CD4-positive, CD25-positive, alpha-beta regulatory T cell (primary cell): ENCODE measurements around the gene STX11. TPM values are rescaled to one million over a fixed set of nuclear protein-coding genes. Genes with fewer than 3 reads are reported as not detected.
A peak's percentile ranks its signal among the peaks of the same experiment; 100 is the strongest.

Experiments used
- ATAC-seq, 2 donors: fragments of 150-1000 bp; cut with Tn5 transposase; one replicate each; pipeline ENCODE4 v1.10.0; 2021; ENCODE audit warnings: low read depth in 2 of 2, moderate number of reproducible peaks in 2 of 2, moderate library complexity in 1 of 2
- DNase-seq, 3 donors: peaks; one replicate each; pipeline versions ENCODE4 v3.0.0 to v3.0.0-alpha.2; 2012 to 2022; ENCODE audit warnings: mixed read lengths in 1 of 3
- H3K27ac ChIP-seq: one replicate; pipeline ENCODE4 v1.7.0; 2013; ENCODE audit warnings: mild to moderate bottlenecking, low read length; ENCODE audit not compliant: insufficient read depth, poor library complexity, severe bottlenecking
- H3K27me3 ChIP-seq: one replicate; pipeline ENCODE4 v1.7.0; 2013; ENCODE audit warnings: low read length; ENCODE audit not compliant: control insufficient read depth, insufficient read depth
- H3K36me3 ChIP-seq: one replicate; pipeline ENCODE4 v1.7.0; 2013; ENCODE audit warnings: mild to moderate bottlenecking, low read length, moderate library complexity; ENCODE audit not compliant: control insufficient read depth, insufficient read depth
- H3K4me1 ChIP-seq: 2 replicates; pipeline ENCODE4 v1.7.0; 2013; ENCODE audit warnings: mild to moderate bottlenecking, low read length; ENCODE audit not compliant: insufficient read depth, control insufficient read depth, poor library complexity, severe bottlenecking
- H3K4me3 ChIP-seq: one replicate; pipeline ENCODE4 v1.7.0; 2013; ENCODE audit warnings: low read depth, mild to moderate bottlenecking, low read length, moderate library complexity
- H3K9me3 ChIP-seq, 2 experiments: 1 replicate in 1 of 2; 2 replicates in 1 of 2; pipeline ENCODE4 v1.7.0; 2013; ENCODE audit warnings: low read length in 2 of 2, mild to moderate bottlenecking in 1 of 2, moderate library complexity in 1 of 2; ENCODE audit not compliant: control insufficient read depth in 2 of 2
- H3K27ac Mint-ChIP-seq, 3 donors: one replicate each; pipeline ENCODE4 v1.8.0; 2020 to 2022; ENCODE audit warnings: mild to moderate bottlenecking in 3 of 3, mixed read lengths in 3 of 3, moderate library complexity in 2 of 3
- H3K27me3 Mint-ChIP-seq: one replicate; pipeline ENCODE4 v1.8.0; 2022; ENCODE audit warnings: mild to moderate bottlenecking, mixed read lengths
- H3K36me3 Mint-ChIP-seq: one replicate; pipeline ENCODE4 v1.8.0; 2020; ENCODE audit warnings: mixed read lengths
- H3K4me1 Mint-ChIP-seq, 4 donors: one replicate each; pipeline ENCODE4 v1.8.0; 2020 to 2022; ENCODE audit warnings: mixed read lengths in 4 of 4, mild to moderate bottlenecking in 1 of 4
- H3K4me3 Mint-ChIP-seq, 4 donors: one replicate each; pipeline ENCODE4 v1.8.0; 2020 to 2022; ENCODE audit warnings: mild to moderate bottlenecking in 4 of 4, mixed read lengths in 4 of 4, moderate library complexity in 3 of 4
- H3K9me3 Mint-ChIP-seq, 7 donors: one replicate each; pipeline ENCODE4 v1.8.0; 2020 to 2022; ENCODE audit warnings: mixed read lengths in 7 of 7, mild to moderate bottlenecking in 3 of 7, moderate library complexity in 2 of 7
- polyA plus RNA-seq, 4 donors: library from polyadenylated mRNA; unstranded; fragments of 300-500 nt; fragmentation: Illumina TruSeq; gene quantifications; one replicate each; pipeline ENCODE4 v1.2.3, GENCODE V29; 2021
- total RNA-seq: library from RNA; stranded (reverse); gene quantifications from one replicate; pipeline ENCODE4 v1.2.3, GENCODE V29; 2022

Gene STX11
- total and polyA plus RNA-seq, 5 donors from 2014 or later, result 18.2 to 30.1 (median 24.9) TPM

GRCh38 chr6:144115219-144115618 is 35.1 kb upstream of the STX11 start:
- ATAC-seq (no peak), DNase-seq (no peak)
- Histone ChIP-seq H3K4me1 (no peaks in the 10 kb centered on the region), H3K9me3 (no peaks in the 10 kb centered on the region), H3K4me3 (no peak overlapping the region), H3K27me3 (peaks cover 5% of the 10 kb centered on the region), H3K27ac (no peak overlapping the region), H3K36me3 (no peaks in the 10 kb centered on the region)
- Mint-ChIP-seq H3K9me3 (peaks cover 0 to 4% (median 0%) of the 10 kb centered on the region in 7 donors), H3K27ac (no peak overlapping the region), H3K36me3 (no peaks in the 10 kb centered on the region), H3K4me1 (no peaks in the 10 kb centered on the region), H3K4me3 (no peak overlapping the region), H3K27me3 (peaks cover 32% of the 10 kb centered on the region)

- H3K4me1 ChIP-seq, result no peaks in the 10 kb centered on the region
- H3K4me3 ChIP-seq, result no peak overlapping the region
- no peaks in the 10 kb centered on the region for H3K36me3 ChIP-seq
- H3K9me3 Mint-ChIP-seq, result peaks cover 0 to 4% (median 0%) of the 10 kb centered on the region in 7 donors
- H3K9me3 ChIP-seq, result no peaks in the 10 kb centered on the region
- ATAC-seq, result no peak
- H3K27ac Mint-ChIP-seq, result no peak overlapping the region
- peaks cover 3% of the 10 kb centered on the region for H3K36me3 Mint-ChIP-seq
- peaks cover under 1% of the 10 kb centered on the region for H3K27me3 ChIP-seq
- H3K27me3 Mint-ChIP-seq, result peaks cover 20% of the 10 kb centered on the region
- H3K4me1 Mint-ChIP-seq, result no peaks in the 10 kb centered on the region
- no peak overlapping the region for H3K4me3 Mint-ChIP-seq
- DNase-seq, result no peak
- no peak overlapping the region for H3K27ac ChIP-seq
These were observed 30.9 kb upstream of the STX11 start for GRCh38 chr6:144119376-144119775.

- ATAC-seq, result no peak
- H3K4me1 ChIP-seq, result no peaks in the 10 kb centered on the region
- no peak overlapping the region for H3K27ac Mint-ChIP-seq
- H3K27me3 Mint-ChIP-seq, result peaks cover 8% of the 10 kb centered on the region
- H3K4me1 Mint-ChIP-seq, result no peaks in the 10 kb centered on the region
- no peaks in the 10 kb centered on the region for H3K36me3 ChIP-seq
- no peak for DNase-seq
- peaks cover 0 to 2% (median 0%) of the 10 kb centered on the region in 7 donors for H3K9me3 Mint-ChIP-seq
- H3K9me3 ChIP-seq, result no peaks in the 10 kb centered on the region
- H3K4me3 Mint-ChIP-seq, result no peak overlapping the region
- H3K27ac ChIP-seq, result no peak overlapping the region
- H3K4me3 ChIP-seq, result no peak overlapping the region
- peaks cover 3% of the 10 kb centered on the region for H3K36me3 Mint-ChIP-seq
- H3K27me3 ChIP-seq, result peaks cover 3% of the 10 kb centered on the region
These were observed 27.5 kb upstream of the STX11 start for GRCh38 chr6:144122861-144123260.

- ATAC-seq, result no peak
- Mint-ChIP-seq H3K36me3 (peaks cover 3% of the 10 kb centered on the region), H3K4me3 (no peak overlapping the region), H3K4me1 (no peaks in the 10 kb centered on the region), H3K27ac (no peak overlapping the region), H3K9me3 (peaks cover 0 to 2% (median 0%) of the 10 kb centered on the region in 7 donors), H3K27me3 (peaks cover 10% of the 10 kb centered on the region)
- no peaks in the 10 kb centered on the region for H3K9me3 ChIP-seq
- H3K4me1 ChIP-seq, result no peaks in the 10 kb centered on the region
- H3K36me3 ChIP-seq, result no peaks in the 10 kb centered on the region
- H3K27ac ChIP-seq, result no peak overlapping the region
- no peak for DNase-seq
- no peak overlapping the region for H3K4me3 ChIP-seq
- peaks cover 3% of the 10 kb centered on the region for H3K27me3 ChIP-seq
These were observed 26.9 kb upstream of the STX11 start for GRCh38 chr6:144123421-144123820.

- H3K27me3 Mint-ChIP-seq, result peaks cover 14% of the 10 kb centered on the region
- peaks cover 0 to 2% (median 0%) of the 10 kb centered on the region in 7 donors for H3K9me3 Mint-ChIP-seq
- no peaks in the 10 kb centered on the region for H3K4me1 Mint-ChIP-seq
- no peak overlapping the region for H3K4me3 ChIP-seq
- H3K36me3 Mint-ChIP-seq, result peaks cover 3% of the 10 kb centered on the region
- ATAC-seq (no peak), DNase-seq (no peak)
- no peak overlapping the region for H3K4me3 Mint-ChIP-seq
- H3K27ac ChIP-seq, result no peak overlapping the region
- H3K4me1 ChIP-seq, result no peaks in the 10 kb centered on the region
- no peak overlapping the region for H3K27ac Mint-ChIP-seq
- H3K9me3 ChIP-seq, result no peaks in the 10 kb centered on the region
- H3K27me3 ChIP-seq, result peaks cover 3% of the 10 kb centered on the region
- H3K36me3 ChIP-seq, result no peaks in the 10 kb centered on the region
These were observed 26.5 kb upstream of the STX11 start for GRCh38 chr6:144123836-144124235.

- no peak overlapping the region for H3K4me3 ChIP-seq
- Mint-ChIP-seq H3K27me3 (peaks cover 21% of the 10 kb centered on the region), H3K27ac (no peak overlapping the region), H3K9me3 (peaks cover 0 to 1% (median 0%) of the 10 kb centered on the region in 7 donors), H3K36me3 (no peaks in the 10 kb centered on the region), H3K4me3 (no peak overlapping the region), H3K4me1 (peaks cover 4 to 18% (median 11%) of the 10 kb centered on the region in 4 donors)
- H3K27me3 ChIP-seq, result peaks cover 3% of the 10 kb centered on the region
- H3K27ac ChIP-seq, result no peak overlapping the region
- no peaks in the 10 kb centered on the region for H3K36me3 ChIP-seq
- peaks cover 8% of the 10 kb centered on the region for H3K4me1 ChIP-seq
- DNase-seq (no peak), ATAC-seq (no peak)
- no peaks in the 10 kb centered on the region for H3K9me3 ChIP-seq
These were observed 23.2 kb upstream of the STX11 start for GRCh38 chr6:144127097-144127496.

GRCh38 chr6:144129469-144129868 is 20.8 kb upstream of the STX11 start:
- peaks cover 4 to 18% (median 11%) of the 10 kb centered on the region in 4 donors for H3K4me1 Mint-ChIP-seq
- Histone ChIP-seq H3K9me3 (no peaks in the 10 kb centered on the region), H3K27ac (no peak overlapping the region), H3K4me3 (no peak overlapping the region), H3K4me1 (peaks cover 8% of the 10 kb centered on the region), H3K36me3 (no peaks in the 10 kb centered on the region), H3K27me3 (peaks cover 3% of the 10 kb centered on the region)
- no peak overlapping the region for H3K27ac Mint-ChIP-seq
- peaks cover 0 to 2% (median 0%) of the 10 kb centered on the region in 7 donors for H3K9me3 Mint-ChIP-seq
- DNase-seq (no peak), ATAC-seq (no peak)
- no peak overlapping the region for H3K4me3 Mint-ChIP-seq
- H3K27me3 Mint-ChIP-seq, result peaks cover 21% of the 10 kb centered on the region
- no peaks in the 10 kb centered on the region for H3K36me3 Mint-ChIP-seq

GRCh38 chr6:144131248-144131709 is 19.0 kb upstream of the STX11 start:
- H3K4me1 ChIP-seq, result peaks cover 8% of the 10 kb centered on the region
- peak overlapping the region in 1 of 4 donors; percentile 59 for H3K4me3 Mint-ChIP-seq
- ATAC-seq (no peak), DNase-seq (peak in 1 of 3 donors; percentile 26)
- H3K9me3 ChIP-seq, result no peaks in the 10 kb centered on the region
- no peak overlapping the region for H3K27ac Mint-ChIP-seq
- H3K27me3 ChIP-seq, result peaks cover 3% of the 10 kb centered on the region
- no peak overlapping the region for H3K27ac ChIP-seq
- peaks cover 21% of the 10 kb centered on the region for H3K27me3 Mint-ChIP-seq
- H3K9me3 Mint-ChIP-seq, result peaks cover 0 to 2% (median 0%) of the 10 kb centered on the region in 7 donors
- H3K4me3 ChIP-seq, result no peak overlapping the region
- H3K4me1 Mint-ChIP-seq, result peaks cover 4 to 18% (median 11%) of the 10 kb centered on the region in 4 donors
- no peaks in the 10 kb centered on the region for H3K36me3 ChIP-seq
- no peaks in the 10 kb centered on the region for H3K36me3 Mint-ChIP-seq
